GM21381 (cell line): Measurements from ENCODE around the gene RALGDS.
A peak's percentile ranks its signal among the peaks of the same experiment; 100 is the strongest.
"Not testable (repeated sequence)": the region's sequence is repeated elsewhere in the genome, so short reads cannot be mapped to it uniquely, and the experiment has no call there.

Experiments used
- ATAC-seq: cut with Tn5 transposase; IDR thresholded peaks from one replicate; pipeline ENCODE4 v1.9.1; 2021; ENCODE audit warnings: mild to moderate bottlenecking, moderate library complexity; ENCODE audit not compliant: unreplicated experiment

Gene RALGDS

DNA sequence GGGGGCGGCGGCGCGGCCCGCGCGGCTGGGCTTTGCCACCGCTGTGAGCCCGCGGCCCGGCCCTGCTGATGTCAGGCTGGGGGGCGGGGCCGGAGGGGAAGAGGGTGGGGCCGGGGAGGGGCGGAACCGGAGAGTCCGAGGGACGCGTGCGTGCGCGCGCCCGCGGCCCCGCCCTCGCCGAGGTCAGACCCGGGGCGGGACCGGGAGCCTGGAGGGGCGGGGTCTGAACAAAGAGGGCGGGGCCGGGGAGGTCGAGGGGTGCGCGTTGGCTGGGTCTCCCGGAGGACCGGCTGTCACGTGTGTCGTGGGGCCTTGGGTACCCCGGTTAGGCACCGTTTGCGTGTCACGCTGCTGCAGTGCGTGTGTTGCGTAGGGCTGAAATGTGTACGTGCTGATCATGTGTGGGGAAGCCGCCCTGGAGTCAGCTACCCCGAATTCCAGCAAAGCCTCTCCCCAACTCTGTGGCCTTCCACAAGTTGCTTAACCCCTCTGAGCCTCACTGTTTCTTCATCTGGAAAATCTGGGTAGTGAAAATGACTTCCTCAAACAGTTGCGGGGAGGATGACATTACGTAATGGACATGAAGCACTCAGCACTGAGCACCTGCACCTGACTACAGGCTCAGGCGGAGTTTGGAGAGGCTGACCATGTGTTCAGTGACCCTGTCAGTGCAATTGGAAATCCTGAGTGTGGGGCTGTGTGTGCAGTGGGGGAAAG is at the start of gene RALGDS:
RALGDS (minus strand) TSS at position 43 of the 717 bp plus-strand sequence. CDS start 86 bp downstream, outside the sequence.
- peak; percentile 66 for ATAC-seq

DNA sequence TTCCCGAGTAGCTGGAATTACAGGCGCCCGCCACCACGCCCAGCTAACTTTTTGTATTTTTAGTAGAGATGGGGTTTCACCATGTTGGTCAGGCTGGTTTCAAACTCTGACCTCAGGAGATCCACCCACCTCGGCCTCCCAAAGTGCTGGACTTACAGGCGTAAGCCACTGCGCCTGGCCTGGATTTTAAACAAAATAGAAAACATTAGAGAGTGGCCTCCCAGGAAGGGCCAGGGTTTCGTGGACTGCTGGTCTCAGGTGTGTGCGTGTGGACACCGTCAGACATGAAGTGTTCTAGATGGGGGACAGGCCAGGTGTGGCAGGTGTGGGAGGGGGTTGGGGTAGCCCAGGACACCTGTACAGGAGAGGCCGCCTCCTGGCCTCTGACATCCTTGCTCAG is 49.7 kb upstream of the RALGDS start:
- no peak for ATAC-seq

DNA sequence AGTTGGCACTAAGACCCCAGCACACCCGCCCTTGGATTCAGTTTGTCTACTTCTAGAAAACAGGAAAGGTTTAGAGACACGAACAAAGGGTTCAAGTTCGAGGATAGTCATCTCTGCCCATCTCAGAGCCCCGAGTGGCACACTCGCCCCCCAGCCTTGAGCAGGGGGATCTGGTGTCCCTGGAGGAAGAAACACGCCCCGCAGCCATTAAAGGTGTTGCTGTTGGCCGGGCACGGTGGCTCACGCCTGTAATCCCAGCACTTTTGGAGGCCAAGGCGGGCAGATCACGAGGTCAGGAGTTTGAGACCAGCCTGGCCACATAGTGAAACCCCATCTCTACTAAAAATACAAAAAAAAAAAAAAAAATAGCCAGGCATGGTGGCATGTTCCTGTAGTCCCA is 48.6 kb upstream of the RALGDS start:
- not testable (repeated sequence) for ATAC-seq

DNA sequence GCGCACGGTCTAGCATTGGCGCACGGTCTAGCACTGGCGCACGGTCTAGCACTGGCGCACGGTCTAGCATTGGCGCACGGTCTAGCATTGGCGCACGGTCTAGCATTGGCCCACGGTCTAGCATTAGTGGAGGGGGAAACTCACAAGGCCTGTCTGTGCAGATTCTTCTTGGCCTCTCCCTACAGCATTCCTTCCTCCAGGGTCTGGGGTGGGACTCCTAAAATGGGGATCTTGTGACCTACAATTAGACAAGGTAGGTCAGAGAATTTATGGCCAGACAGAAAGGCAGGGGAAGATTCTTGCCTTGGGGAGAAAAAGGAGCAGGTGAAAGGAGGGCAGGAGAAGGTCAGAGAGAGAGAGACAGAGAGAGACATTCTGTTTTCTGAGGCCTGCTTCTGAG is 48.1 kb upstream of the RALGDS start:
- ATAC-seq: no peak

DNA sequence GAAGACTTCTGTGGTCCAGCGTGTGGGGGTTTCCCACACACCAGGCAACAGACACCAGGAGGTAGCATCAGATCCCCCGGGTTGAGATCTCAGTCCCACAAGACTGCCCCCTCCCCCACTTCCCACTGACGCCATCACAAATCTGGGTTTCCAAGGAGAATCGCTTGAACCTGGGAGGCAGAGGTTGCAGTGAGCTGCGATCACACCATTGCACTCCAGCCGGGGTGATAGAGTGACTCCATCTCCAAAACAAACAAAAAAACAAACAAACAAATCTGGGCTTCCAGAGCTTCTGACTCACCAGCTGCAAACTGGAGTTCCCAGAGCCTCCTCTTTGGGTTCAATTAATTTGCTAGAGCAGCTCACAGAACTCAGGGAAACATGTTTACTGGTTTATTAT is 47.4 kb upstream of the RALGDS start:
- no peak for ATAC-seq

DNA sequence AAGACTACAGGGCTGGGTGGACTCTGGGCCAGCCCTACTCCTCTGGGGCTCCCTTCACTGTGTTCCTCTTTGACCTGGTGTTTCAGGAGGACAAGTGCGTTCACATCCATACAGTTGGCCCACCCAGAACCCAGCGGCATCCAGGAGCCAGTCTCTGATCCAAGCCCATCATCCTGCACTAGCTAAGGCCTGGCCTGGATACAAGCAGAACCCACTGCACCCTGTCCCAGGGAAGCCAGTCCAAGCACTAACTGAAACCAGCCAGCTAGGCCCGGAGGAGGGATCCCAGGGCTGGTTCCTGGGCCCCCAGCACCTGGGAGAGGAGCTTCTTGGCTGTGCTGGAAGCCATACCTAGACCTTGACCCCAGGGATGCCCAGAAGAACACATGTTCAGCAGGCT is 46.7 kb upstream of the RALGDS start:
- ATAC-seq: no peak

DNA sequence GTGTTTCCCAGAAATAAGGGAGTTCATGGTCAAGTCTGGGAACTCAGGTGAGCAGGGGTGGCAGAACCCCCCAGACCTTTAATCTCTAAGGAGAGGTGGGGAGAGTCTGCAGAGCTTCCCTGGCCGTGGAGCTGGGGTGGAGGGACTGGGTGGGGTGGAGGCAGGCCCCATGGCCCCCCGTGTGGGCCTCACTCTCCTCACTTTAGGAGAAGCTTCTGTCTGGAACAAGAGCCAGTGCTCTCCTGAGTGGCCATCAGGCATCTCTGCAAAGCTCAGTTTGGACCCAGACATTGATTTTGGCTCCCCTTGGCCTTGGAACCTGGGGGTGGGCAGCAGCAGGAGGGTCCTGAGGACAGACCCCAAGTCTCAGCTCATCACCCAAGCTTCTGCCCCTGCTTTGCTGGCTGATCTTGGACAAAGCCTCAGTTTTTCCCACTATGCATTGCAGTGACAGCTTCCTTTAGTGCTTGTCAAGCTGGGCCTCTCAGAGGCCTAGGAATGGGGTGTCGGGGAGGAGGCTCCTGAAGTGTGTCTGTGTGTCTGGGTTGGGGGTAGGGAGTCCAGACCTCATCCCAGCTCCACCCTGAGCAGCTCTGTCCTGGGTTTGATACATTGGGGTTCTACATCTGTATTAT is 46.2 kb upstream of the RALGDS start:
- ATAC-seq: no peak

DNA sequence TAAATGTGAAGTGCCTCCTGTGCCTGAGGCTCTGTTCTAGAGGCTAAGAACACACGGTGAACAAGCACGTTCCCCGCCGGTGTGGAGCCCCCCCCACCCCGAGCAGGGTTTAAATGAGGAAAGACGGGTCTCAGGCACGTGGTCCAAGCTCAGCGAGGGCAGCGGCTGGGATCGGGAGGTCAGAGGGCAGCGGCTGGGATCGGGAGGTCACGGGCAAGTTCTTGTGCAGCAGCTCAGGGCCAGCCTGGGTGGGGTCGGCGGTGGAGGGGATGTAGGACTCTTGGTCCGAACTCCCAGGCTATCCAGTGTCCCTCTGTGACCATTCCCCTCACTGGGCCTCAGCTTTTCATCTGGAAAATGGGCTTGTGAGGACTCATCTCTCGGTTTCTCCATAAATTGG is 45.4 kb upstream of the RALGDS start:
- no peak for ATAC-seq

DNA sequence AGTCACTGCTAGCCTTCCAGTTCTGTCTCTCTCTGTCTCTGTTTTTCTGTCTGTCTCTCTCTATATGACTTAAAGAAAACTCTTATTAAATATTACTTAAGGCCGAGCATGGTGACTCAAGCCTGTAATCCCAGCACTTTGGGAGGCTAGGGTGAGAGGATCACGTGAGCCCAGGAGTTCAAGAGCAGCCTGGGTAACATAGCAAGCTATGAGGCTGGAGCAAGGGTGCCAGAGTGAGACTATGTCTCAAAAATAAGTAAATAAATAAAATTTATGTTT is 44.4 kb upstream of the RALGDS start:
- ATAC-seq: no peak

DNA sequence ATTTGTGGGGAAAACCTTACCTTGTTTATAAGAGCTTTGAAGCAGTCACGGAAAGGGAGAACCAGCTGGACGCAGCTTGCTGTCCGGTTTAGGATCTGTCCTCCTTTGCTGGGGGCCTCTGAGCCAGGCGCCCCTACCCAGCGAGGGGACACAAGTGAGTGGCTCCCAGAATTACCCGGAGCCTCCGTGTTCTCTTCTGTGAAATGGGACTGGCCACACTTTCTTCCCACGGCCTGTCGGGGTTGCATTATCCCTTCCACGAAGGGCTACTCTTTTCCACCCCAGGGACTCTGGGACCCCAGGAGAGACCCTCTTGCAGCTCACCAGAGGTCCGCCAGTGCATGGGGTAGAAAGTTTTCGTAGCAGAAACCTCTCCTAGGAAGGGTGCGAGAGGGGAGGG is 43.2 kb upstream of the RALGDS start:
- no peak for ATAC-seq

DNA sequence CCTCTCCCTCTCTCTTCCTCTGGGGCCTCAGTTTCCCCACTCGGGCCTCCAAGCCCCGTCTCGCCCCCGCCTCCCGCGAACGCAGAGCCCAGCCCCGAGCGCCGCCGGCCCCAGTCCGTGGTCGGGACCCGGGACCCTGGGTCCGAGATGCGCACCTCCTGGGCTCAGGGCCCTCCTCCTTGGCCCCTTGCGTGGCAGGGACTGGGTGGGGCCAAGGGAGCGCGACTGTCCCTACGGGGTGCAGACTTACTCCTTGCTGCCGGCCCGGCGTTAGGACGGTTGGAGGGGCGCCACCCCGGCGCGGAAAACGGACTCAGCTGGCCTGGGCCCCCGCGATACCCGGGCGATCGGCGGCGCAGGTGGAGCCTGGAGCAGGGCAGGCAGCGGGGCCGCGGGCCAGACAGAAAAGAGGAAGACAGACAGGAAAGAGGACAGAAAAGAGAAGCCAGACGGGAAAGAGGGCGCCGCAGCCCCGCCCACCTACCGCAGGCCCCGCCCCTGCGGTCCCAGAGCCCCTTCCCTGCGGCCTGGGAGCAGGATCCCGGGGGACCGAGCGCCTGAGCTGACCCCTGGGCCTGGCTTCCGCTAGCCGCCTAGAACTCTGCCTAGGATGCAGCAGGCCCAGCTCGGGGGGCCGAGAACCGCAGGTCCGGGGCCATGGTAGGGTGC is 42.6 kb upstream of the RALGDS start, which contains the start of gene GBGT1:
GBGT1 (minus strand) TSS at position 411 of the 669 bp plus-strand sequence. CDS start 1,502 bp downstream, outside the sequence.
- ATAC-seq: peak; percentile 58

DNA sequence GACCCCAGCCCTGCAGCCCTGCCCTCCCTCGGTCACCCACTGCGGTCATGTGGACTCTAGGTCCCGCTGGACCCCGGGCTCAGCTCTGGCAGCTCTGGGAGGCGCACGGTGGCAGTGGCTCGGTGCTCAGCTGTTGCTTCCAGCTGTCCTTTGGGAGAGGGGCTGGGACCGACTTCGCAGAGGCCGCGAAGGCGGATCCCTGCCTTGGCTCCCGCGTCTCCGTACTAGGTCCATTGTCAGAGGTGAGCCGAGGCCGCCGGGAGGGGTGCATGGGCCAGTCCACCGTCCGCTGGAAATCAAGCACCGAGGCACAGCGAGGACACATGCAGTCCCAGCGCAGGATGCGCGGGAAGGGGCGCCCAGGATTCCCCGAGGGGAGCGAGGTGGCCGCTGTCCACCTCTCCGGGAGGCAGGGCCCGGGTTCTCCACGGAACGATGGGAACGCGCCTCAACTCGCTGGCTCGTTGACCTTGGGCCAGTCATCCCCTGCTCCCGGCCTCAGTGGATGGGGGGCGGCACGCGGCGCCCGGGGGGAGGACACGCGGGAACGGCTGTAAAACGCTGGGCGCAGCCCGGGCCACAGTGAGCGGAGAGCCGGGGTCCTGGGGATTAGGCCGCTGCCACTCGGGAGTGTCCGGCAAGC is 41.9 kb upstream of the RALGDS start:
- no peak for ATAC-seq

DNA sequence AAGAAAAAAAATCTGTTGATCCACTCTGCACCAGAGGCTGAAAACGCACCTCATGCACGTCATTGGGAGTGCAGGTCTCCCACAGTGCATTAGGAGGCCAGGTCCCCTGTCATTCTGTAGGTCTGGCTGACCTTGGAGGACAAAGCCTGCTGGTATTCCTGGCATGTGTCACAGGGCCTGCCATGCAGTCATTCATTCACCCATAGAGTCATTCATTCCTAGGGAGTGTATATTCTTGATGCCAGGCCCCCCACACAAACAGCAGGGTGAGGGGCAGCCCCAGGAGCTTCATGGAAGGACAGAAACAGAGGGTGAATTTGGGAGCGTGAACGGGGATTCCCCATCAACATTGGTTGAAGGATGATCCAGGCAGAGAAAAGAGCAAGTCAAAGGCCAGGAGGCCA is 40.5 kb upstream of the RALGDS start:
- no peak for ATAC-seq

DNA sequence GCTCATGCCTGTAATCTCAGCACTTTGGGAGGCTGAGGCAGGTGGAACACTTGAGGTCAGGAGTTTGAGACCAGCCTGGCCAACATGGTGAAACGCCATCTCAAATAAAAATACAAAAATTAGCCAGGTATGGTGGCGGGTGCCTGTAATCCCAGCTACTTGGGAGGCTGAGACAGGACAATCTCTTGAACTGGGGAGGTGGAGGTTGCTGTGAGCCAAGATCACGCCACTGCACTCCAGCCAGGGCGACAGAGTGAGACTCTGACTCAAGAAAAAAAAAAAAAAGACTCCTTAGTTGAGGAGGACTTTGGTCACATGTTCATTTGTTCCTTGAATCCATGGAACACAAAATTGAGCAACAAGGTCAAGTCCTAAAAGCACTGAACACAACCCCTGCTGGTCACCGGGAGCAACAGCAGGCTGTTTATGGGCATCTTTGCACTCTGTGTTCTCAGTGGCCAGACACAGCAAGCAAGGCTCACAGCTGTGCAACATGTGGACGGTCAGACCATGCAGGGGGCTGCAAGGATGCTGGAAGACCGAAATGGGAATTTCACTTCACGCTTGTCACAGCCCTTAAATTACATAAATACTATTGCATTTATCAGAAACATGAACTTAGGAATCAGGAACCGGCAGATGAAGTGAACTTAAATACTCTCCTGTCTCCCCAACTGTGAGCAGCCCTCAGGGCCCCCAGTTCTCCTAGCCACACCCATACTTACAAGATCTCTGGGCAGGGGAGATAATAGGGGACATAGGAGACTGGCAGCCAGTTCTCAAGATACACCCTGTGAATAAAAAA is 39.9 kb upstream of the RALGDS start:
- no peak for ATAC-seq

DNA sequence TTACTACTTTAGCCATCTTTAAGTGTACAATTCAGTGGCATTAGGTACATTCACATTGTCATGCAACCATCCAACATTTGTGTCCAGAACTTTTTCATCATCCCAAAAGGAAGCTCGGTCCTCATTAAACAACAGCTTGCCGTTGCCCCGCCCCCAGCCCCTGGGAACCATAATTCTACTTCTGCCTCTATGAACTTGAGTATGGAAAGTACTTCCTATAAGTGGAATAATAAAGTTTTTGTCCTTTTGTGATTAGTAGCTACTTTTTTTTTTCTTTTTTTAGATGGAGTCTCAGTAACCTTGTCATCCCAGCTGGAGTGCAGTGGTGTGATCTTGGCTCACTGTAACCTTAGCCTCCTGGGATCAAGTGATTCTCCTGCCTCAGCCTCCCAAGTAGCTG is 37.7 kb upstream of the RALGDS start:
- ATAC-seq: no peak

DNA sequence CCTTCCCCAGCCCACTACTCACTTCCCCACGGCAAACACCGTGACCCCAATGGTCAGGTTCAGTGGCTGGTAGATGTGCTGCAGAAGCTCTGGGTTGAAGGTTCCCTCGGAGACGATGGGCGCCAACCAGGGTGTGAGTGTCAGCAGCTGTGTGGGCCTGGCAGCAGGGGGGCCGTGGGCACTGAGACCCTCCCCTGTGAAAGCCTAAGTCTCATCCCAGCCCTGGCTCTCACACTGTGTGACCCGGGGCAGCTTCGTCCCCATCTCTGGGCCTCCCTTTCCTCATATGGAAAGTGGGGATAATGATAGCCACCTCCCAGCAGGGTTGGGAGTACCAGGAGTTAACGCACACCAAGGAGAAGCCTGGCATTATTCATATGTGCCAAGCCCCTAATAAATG is 34.1 kb upstream of the RALGDS start:
- ATAC-seq: no peak

DNA sequence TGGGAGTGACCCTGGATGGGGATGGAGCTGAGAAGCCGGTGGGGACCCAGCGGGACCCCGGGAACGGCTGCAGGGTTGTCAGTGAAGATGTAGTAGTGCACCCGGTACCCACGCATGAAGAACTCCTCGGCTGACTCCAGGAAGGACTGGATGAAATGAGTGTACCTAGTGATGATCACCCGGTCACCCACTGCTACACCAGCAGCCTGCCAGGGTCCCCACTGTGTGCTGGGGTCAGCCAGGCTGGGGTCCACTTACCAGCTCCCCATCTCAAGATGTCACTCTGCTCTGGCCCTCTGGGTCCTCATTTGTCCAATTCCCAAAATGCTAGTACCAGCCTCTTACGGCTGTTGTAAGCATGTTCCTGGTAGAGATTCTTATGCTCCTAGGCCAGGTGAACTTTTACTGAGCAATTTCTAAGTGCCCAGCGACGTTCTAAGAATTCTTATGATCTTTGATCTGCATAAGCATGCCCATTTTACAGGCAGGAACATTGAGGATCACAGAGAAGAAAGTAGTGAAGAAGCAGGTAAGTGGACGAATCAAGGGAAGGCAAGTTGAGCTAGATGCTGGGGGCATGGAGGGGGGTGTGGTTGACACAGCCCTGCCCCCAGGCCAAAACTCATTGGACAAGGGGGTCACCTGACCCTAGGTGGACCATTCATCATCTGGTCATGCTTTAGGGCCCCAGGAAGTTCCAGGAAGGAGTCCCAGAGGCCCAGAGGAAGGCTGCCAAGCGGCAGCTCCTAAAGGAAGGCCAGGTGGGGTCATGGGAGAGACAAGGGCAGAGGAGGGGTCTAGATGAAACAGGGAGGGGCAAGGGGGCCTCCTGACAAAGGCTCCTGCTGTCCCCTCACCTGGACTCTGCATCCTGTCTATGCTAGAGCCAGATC is 33.3 kb upstream of the RALGDS start:
- no peak for ATAC-seq

DNA sequence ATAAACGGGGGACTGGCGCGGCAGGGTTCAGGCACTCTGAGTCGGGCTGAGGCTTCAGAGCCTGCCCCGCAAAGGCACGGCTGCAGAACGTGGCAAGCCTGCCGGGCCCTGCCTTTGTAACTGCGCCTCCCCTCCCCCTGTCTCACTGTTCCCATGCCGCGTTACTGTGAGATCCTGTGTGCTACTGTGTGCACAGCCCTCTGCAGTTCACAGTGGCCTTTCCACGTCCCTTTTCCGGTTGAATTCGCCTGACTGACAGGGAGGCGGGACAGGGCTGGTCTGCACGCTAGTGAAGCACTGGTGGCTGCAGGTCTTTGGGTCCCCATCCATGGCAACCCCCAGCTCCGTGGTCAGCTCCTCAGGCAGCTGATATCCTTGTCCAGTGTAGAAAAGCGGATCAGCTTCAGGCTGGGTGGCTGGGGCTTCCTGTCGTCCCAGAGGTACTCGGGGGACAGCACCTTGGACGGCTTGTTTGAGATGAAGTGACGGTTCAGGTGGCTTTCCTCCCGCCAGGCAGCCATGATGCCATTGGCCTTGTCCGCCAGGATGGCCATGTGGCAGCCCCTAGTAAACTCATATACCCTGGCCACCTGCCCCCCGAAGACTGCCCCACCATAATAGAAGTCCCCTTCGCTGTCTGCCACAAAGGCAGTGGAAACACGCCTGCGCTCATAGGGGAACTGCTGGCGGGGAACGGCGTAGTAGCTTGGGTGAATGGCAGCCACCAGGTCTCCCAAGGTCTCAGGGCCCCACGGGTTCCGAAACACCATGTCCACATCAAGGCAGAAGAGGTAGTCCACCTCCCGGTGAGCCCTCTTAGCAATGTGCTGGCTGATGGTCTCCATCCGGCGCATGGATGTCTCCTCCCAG is 32.4 kb upstream of the RALGDS start:
- no peak for ATAC-seq
